Stimulated activated CD8-positive, alpha-beta memory T cell treated with anti-CD3 and anti-CD28 coated beads, Interleukin-15, amount 100 ng/mL, for 48 hours (primary cell): ENCODE measurements around the gene DHRS4L2.
"Not testable (repeated sequence)": the region's sequence is repeated elsewhere in the genome, so short reads cannot be mapped to it uniquely, and the experiment has no call there.

Experiments
- DNase-seq, 2 donors: peaks; one replicate each; pipeline ENCODE4 v3.0.0-alpha.2; 2020; ENCODE audit warnings: low read depth in 2 of 2

Gene DHRS4L2

DNA sequence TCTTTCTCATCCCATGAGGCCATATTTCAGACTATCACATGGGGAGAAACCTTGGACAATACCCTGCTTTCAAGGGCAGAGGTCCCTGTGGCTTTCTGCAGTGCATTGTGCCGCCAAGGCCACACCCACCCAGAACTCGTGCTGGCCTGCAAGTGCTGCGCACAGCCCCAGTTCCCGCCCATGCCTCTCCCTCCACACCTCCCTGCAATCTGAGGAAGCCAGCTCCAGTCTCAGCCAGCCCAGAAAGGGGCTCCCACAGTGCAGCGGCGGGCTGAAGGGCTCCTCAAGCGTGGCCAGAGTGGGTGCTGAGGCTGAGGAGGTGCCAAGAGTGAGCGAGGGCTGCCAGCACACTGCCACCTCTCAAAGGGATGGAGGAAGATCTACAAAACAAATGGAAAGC, 15.6 kb upstream of the DHRS4L2 start:
- not testable (repeated sequence) for DNase-seq

DNA sequence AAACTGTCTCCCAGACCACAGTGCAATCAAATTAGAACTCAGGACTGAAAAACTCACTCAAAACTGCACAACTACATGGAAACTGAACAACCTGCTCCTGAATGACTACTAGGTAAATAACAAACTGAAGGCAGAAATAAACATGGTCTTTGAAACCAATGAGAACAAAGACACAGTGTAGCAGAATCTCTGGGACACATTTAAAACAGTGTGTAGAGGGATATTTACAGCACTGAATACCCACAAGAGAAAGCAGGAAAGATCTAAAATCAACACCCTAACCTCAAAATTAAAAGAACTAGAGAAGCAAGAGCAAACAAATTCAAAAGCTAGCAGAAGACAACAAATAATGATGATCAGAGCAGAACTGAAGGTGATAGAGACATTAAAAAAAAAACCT, 14.7 kb upstream of the DHRS4L2 start:
- DNase-seq: not testable (repeated sequence)

- DNase-seq: not testable (repeated sequence)
These were observed 11.5 kb upstream of the DHRS4L2 start for GRCh38 chr14:23977208-23977607.

GRCh38 chr14:23981951-23982813, 6.5 kb upstream of the DHRS4L2 start:
- not testable (repeated sequence) for DNase-seq

DNA sequence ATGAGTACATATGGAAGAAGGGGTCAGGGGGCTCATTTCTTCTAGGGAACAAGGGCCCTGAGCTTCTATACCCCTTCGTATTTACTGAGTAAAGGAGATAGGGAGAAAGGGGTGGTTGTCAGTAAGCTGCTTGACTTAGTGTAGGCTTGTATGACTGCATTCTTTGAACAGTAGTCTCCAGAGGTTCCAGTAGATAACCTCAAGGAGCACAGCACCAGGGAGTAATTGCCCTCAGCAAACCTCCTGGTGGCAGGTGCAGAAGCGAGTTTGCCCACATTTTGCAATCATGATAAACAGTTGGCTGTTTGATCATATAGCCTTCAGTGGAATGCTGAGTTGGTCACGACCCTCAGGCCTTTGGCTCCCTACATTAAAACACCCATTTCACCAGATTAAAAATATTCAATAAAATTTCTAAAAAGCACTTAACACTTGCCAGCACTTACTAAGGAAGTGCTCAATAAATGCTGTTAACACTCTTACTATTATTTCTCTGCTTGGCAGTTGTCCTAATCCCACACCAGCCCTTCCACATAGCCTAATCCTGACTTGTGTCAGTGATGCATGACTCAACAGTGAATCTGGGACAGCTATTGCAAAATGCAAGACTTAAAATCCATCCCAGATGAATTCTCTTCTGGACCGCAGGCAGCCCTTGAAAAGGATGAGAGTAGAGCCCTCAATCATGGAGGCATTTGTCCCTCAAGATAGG, 3.7 kb upstream of the DHRS4L2 start:
- DNase-seq: no peak

DNA sequence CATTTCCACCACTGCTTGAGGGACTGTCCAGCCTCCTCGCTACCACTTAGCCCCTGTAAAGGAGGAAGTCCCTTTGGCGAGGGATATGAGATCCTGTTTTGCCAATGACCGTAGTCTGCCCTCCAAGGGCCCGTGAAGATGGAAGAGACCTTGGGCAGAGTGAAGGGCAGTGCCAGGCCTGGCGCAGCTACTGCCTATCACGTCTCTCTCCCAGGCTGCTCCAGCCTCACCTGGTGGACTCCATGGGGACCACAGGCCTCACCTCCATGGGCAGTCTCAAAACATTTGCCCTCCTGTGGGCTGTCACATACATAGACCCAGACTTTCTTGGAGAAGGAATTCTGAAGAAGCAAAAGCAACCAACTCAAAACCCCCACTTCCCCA, 514 bp upstream of the DHRS4L2 start:
- not testable (repeated sequence) for DNase-seq

- not testable (repeated sequence) for DNase-seq
These were observed 1.2 kb downstream of the DHRS4L2 start for GRCh38 chr14:23989734-23990445.

DNA sequence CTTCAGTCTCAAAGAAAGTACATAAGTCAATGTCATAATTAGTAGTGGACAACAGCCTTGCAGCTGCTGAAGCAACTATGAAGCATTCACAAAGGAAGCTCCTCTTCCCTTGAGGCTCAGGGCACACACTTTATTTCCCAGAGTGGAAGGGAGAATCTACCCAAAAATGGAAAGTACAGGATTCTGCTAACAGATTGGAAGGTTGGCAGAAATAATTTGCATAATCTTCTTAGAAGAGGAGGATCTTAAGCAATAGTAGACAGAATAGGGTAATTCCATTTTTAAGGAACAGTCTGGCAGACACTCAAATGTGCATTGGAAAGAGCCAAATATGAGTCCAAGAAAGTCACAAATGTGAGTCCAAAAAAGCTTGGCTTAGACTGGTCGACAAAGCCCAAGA, 2.2 kb downstream of the DHRS4L2 start:
- not testable (repeated sequence) for DNase-seq

DNA sequence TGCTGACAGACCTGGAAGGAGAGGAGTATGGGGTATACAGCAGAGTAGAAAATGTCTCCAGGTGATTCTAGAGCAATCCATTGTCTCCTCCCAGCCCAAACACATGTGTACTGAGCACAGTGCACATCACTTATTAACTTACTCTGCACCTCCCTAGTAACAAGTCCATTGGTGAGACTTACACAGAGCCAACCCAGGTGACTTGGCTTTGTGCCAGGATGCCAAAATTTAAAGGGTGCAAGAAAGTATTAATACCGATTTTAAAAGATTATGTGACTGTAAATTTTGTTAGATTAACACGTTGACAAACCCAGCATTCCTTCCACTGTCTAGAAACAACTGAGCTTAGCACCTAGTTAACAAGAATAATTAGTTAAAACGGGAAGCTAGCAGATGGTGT, 4.3 kb downstream of the DHRS4L2 start:
- not testable (repeated sequence) for DNase-seq

DNA sequence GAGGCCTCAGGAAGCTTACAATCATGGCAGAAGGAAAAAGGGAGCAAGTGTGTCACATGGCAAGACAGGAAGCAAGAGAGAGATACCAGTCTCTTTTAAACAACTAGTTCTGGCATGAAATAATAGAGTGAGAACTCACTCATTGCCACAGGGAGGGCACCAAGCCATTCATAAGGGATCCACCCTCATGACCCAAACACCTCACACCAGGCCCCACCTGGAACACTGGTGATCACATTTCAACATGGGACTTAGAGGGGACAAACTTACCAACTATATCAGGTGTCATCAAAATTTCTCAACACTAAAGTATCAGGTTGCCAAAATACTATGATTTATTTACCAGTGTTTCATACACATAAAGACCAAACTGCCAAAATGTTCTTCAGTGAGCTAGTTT, 7.3 kb downstream of the DHRS4L2 start:
- not testable (repeated sequence) for DNase-seq

- not testable (repeated sequence) for DNase-seq
These were observed 8.1 kb downstream of the DHRS4L2 start for GRCh38 chr14:23996825-23997224.

DNA sequence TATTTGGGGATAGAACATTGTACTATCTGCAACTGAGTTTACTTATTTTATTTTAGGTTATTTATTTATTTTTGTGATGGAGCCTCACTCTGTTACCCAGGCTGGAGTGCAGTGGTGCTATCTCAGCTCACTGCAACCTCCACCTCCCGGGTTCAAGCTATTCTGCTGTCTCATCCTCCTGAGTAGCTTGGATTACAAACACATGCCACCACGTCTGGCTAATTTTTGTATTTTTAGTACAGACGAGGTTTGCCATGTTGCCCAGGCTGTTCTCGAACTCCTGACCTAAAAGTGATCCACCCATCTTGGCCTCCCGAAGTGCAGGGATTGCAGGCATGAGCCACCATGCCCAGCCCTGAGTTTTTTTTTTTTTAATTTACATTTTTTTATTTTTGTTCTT, 10.9 kb downstream of the DHRS4L2 start:
- DNase-seq: not testable (repeated sequence)

GRCh38 chr14:24001078-24001477, 12.3 kb downstream of the DHRS4L2 start:
- DNase-seq: not testable (repeated sequence)

GRCh38 chr14:24001679-24002078, 12.9 kb downstream of the DHRS4L2 start:
- DNase-seq: not testable (repeated sequence)

DNA sequence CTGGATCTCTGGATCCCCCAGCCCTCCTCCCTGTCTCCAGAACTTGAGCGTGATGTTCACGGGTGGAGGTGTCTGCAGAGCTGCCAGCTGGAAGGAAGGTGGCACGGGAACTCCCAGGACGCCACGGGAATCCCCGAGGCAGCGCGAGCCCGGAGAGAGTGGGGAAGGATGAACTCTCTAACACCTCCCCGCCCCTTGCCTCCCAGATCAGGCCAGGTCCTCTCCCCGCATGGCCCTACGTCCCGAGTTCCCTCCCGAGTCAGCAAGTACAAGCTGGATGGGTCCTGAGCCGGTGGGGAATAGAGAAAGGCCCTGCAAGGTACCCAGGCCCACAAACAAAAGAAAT, 17.7 kb downstream of the DHRS4L2 start:
- DNase-seq: not testable (repeated sequence)

GRCh38 chr14:24006817-24007652, 18.3 kb downstream of the DHRS4L2 start:
- peak; percentile 45 to 56 for DNase-seq

DNA sequence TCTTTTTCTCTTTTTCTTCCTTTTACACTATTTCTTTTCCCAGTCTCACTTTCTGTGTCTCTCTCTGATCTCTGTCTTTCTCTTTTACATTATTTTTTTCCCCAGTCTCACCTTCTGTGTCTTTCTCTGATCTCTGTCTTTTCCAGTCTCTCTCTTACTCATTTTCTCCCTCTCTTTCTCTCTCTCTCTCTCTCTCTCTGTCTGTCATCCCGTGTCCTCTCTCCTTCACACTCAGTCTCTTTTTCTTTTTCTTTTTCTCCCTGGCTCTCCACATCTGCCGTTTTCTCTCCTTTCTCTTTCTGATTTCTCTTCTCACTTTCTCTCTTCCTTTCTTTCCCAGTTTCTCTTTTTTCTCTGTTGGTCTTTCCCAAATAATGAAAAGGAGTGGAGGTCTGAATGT, 22.3 kb downstream of the DHRS4L2 start:
- no peak for DNase-seq

DNA sequence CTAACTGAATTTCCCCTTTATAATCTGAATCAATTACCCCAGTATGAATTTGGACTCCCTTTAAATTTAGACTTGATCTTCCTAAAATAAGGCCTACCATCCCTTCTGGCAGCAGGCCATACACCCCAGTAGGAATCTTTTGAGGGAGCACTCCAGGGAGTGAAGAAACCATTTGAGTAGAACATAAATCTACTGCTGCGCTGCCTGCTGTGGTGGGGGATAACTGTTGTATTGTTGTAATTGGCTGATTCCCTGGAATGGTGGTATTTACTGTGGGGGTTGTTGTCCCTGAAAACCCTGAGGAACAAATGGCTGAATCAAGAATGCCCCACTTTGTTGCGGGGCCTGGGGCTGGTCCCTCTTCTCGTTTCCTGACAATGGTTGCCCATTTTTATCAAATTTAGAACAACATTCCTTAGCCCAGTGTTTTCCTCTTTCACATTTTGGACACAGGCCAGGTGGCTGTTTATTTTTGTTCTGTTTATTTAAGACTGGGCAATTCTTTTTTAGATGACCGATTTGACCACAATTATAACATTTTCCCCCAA, 24.1 kb downstream of the DHRS4L2 start:
- not testable (repeated sequence) for DNase-seq

DNA sequence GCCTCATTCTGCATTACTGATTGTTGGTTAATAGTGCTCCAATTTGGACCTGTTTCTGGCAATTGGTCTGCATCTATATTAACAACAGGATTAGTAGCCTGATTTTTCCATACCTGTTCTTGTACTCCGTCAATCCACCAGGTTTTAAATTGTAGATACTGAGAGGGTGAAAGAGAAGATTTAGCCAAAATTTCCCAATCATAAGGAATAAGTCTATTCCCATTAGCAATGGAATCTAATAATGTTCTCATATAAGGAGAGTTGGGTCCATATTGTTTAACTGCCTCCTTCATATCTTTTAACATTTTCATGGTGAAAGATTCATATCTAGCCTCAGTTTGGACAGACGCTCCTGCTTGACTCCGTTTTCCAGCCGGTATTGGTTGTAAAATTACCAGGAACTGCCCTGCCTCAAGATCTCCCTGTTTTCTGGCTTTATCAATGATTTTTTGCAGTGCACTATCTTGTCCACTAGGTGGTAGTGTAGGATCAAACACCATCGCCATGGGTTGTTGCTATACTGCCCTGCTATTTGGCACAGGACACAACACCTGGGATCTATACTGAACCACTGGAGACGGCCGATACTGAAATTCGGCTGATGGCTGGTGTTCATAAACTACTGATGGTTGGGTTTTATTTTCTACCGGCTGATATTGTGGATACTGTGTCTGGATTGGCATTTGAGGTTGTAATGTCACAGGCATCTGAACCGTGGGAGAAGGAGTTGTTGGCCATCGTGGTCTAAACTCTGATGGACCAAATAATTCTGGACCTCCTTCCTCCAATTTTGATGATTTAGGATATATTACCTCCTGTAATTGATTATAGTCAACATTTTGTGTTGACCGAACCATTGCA, 25.2 kb downstream of the DHRS4L2 start:
- DNase-seq: no peak

DNA sequence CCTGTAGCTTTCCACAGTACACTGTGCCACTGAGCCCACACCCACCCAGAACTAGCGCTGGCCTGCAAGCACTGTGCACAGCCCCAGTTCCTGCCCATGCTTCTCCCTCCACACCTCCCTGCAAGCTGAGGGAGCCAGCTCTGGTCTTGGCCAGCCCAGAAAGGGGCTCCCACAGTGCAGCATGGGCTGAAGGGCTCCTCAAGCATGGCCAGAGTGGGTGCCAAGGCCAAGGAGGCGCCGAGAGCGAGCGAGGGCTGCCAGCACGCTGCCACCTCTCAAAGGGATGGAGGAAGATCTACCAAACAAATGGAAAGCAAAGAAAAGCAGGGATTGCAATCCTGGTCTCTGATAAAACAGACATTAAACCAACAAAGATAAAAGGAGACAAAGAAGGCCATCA, 27.0 kb downstream of the DHRS4L2 start:
- not testable (repeated sequence) for DNase-seq
